ENCODE data around the gene TRPM3. TPM values are rescaled to one million over a fixed set of nuclear protein-coding genes. Genes with fewer than 3 reads are reported as not detected.

The TRPM3 gene
- total RNA-seq, 2 experiments from 2014 or later: not detected

- H3K27ac ChIP-seq (ENCODE audit: low read depth in 1 of 2, low read length in 2 of 2): no peak overlapping the region
- intact Hi-C loops (cut with DNase I, micrococcal nuclease): no loop called here
- no peak for DNase-seq
- H3K4me1 Mint-ChIP-seq (ENCODE audit: low read depth): no peaks in the 10 kb centered on the region
- peaks cover 0 to 3% of the 10 kb centered on the region in 2 experiments for H3K9me3 ChIP-seq (ENCODE audit: control insufficient read depth in 1 of 2, insufficient read depth in 1 of 2, low read length in 2 of 2)
- H3K27me3 Mint-ChIP-seq: no peaks in the 10 kb centered on the region
- no peak overlapping the region for H3K4me3 Mint-ChIP-seq
- H3K4me3 ChIP-seq (ENCODE audit: low read length): no peak overlapping the region
- POLR2A ChIA-PET: no interaction called here
- ATAC-seq (ENCODE audit: poor library complexity): no peak
- H3K36me3 Mint-ChIP-seq (ENCODE audit: low read depth): no peaks in the 10 kb centered on the region
- H3K4me1 ChIP-seq (ENCODE audit: insufficient read depth, low read length): no peaks in the 10 kb centered on the region
- no peaks in the 10 kb centered on the region for H3K9me3 Mint-ChIP-seq
- CTCF ChIA-PET: no interaction called here
- H3K27ac Mint-ChIP-seq: no peak overlapping the region
- H3K36me3 ChIP-seq (ENCODE audit: insufficient read depth, low read length): no peaks in the 10 kb centered on the region
- H3K27me3 ChIP-seq (ENCODE audit: control insufficient read depth in 1 of 2, insufficient read depth in 2 of 2, low read length in 2 of 2): no peaks in the 10 kb centered on the region
- TF ChIP-seq, protein P1, sequence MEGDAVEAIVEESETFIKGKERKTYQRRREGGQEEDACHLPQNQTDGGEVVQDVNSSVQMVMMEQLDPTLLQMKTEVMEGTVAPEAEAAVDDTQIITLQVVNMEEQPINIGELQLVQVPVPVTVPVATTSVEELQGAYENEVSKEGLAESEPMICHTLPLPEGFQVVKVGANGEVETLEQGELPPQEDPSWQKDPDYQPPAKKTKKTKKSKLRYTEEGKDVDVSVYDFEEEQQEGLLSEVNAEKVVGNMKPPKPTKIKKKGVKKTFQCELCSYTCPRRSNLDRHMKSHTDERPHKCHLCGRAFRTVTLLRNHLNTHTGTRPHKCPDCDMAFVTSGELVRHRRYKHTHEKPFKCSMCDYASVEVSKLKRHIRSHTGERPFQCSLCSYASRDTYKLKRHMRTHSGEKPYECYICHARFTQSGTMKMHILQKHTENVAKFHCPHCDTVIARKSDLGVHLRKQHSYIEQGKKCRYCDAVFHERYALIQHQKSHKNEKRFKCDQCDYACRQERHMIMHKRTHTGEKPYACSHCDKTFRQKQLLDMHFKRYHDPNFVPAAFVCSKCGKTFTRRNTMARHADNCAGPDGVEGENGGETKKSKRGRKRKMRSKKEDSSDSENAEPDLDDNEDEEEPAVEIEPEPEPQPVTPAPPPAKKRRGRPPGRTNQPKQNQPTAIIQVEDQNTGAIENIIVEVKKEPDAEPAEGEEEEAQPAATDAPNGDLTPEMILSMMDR (IDR thresholded peaks at IDR 0.05): no peak
These were observed 581.4 kb downstream of the TRPM3 start for GRCh38 chr9:70540016-70540415.

GRCh38 chr9:70539526-70539925 lies 581.9 kb downstream of the TRPM3 start:
- H3K4me1 Mint-ChIP-seq (ENCODE audit: low read depth): no peaks in the 10 kb centered on the region
- TF ChIP-seq, protein P1 (IDR thresholded peaks at IDR 0.05): no peak
- no peak for ATAC-seq (ENCODE audit: poor library complexity)
- H3K36me3 ChIP-seq (ENCODE audit: insufficient read depth, low read length): no peaks in the 10 kb centered on the region
- H3K4me1 ChIP-seq (ENCODE audit: insufficient read depth, low read length): no peaks in the 10 kb centered on the region
- POLR2A ChIA-PET: no interaction called here
- no peak for DNase-seq
- H3K36me3 Mint-ChIP-seq (ENCODE audit: low read depth): no peaks in the 10 kb centered on the region
- peaks cover 0 to 3% of the 10 kb centered on the region in 2 experiments for H3K9me3 ChIP-seq (ENCODE audit: control insufficient read depth in 1 of 2, insufficient read depth in 1 of 2, low read length in 2 of 2)
- H3K4me3 Mint-ChIP-seq: no peak overlapping the region
- no peak overlapping the region for H3K4me3 ChIP-seq (ENCODE audit: low read length)
- H3K27ac ChIP-seq (ENCODE audit: low read depth in 1 of 2, low read length in 2 of 2): no peak overlapping the region
- H3K27me3 ChIP-seq (ENCODE audit: control insufficient read depth in 1 of 2, insufficient read depth in 2 of 2, low read length in 2 of 2): no peaks in the 10 kb centered on the region
- H3K27ac Mint-ChIP-seq: no peak overlapping the region
- CTCF ChIA-PET: no interaction called here
- no peaks in the 10 kb centered on the region for H3K27me3 Mint-ChIP-seq
- intact Hi-C loops (cut with DNase I, micrococcal nuclease): no loop called here
- H3K9me3 Mint-ChIP-seq: no peaks in the 10 kb centered on the region

GRCh38 chr9:70539001-70539400 lies 582.4 kb downstream of the TRPM3 start:
- peaks cover 0 to 3% of the 10 kb centered on the region in 2 experiments for H3K9me3 ChIP-seq (ENCODE audit: control insufficient read depth in 1 of 2, insufficient read depth in 1 of 2, low read length in 2 of 2)
- ATAC-seq (ENCODE audit: poor library complexity): no peak
- ChIA-PET CTCF (no interaction called here), POLR2A (no interaction called here)
- TF ChIP-seq, protein P1 (IDR thresholded peaks at IDR 0.05): no peak
- no peaks in the 10 kb centered on the region for H3K27me3 ChIP-seq (ENCODE audit: control insufficient read depth in 1 of 2, insufficient read depth in 2 of 2, low read length in 2 of 2)
- Mint-ChIP-seq H3K4me3 (no peak overlapping the region), H3K27me3 (no peaks in the 10 kb centered on the region), H3K36me3 (ENCODE audit: low read depth) (no peaks in the 10 kb centered on the region), H3K27ac (no peak overlapping the region), H3K9me3 (no peaks in the 10 kb centered on the region), H3K4me1 (ENCODE audit: low read depth) (no peaks in the 10 kb centered on the region)
- intact Hi-C loops (cut with DNase I, micrococcal nuclease): no loop called here
- no peak overlapping the region for H3K4me3 ChIP-seq (ENCODE audit: low read length)
- H3K36me3 ChIP-seq (ENCODE audit: insufficient read depth, low read length): no peaks in the 10 kb centered on the region
- no peak for DNase-seq
- no peaks in the 10 kb centered on the region for H3K4me1 ChIP-seq (ENCODE audit: insufficient read depth, low read length)
- no peak overlapping the region for H3K27ac ChIP-seq (ENCODE audit: low read depth in 1 of 2, low read length in 2 of 2)

All from CD4-positive, alpha-beta T cell (primary cell).